Panc1 (cell line): ENCODE measurements around the gene HOXC11. TPM values are rescaled to one million over a fixed set of nuclear protein-coding genes. Genes with fewer than 3 reads are reported as not detected.

Experiments used
- ATAC-seq: fragments of 200-7000 bp; cut with Tn5 transposase; 2 replicates; pipeline ENCODE4 v1.9.1; 2020; ENCODE audit warnings: mild to moderate bottlenecking, moderate library complexity
- BruUV-seq: library from RNA; stranded (reverse); fragments of 400-500 nt; replicated peaks from 2 replicates; lab custom pipeline; 2021; lab: Mats Ljungman, UMichigan
- CTCF ChIA-PET: fragments of 300-600 bp; sonication (Branson Sonifier 250); formaldehyde crosslinking; loops from one replicate; lab custom pipeline; 2022; ENCODE audit warnings: antibody characterized with exemption; lab: Charles Lee
- POLR2A ChIA-PET: fragments of 300-600 bp; sonication (Branson Sonifier 250); formaldehyde crosslinking; loops from one replicate; lab custom pipeline; 2022; ENCODE audit warnings: antibody characterized with exemption; lab: Charles Lee
- DNase-seq: peaks from one replicate; pipeline ENCODE4 v3.0.0-alpha.2; 2010; ENCODE audit warnings: low read depth, low spot score
- H3K27ac ChIP-seq: 2 replicates; pipeline ENCODE4 v1.5.1; 2011; ENCODE audit warnings: mild to moderate bottlenecking, low read length, inconsistent platforms
- H3K27me3 ChIP-seq: fragments of 200-500 bp; sonication (Bioruptor generic); 2 replicates; pipeline ENCODE4 v1.6.0; 2014; ENCODE audit warnings: low read length, inconsistent platforms; ENCODE audit not compliant: control insufficient read depth, insufficient read depth
- H3K36me3 ChIP-seq: fragments of 200-500 bp; sonication (Bioruptor generic); 2 replicates; pipeline ENCODE4 v1.5.1; 2014; ENCODE audit warnings: inconsistent platforms, mild to moderate bottlenecking, low read length, moderate library complexity; ENCODE audit not compliant: control insufficient read depth, insufficient read depth
- H3K4me1 ChIP-seq: 2 replicates; pipeline ENCODE4 v1.5.1; 2011; ENCODE audit warnings: inconsistent platforms, mild to moderate bottlenecking, low read length, moderate library complexity; ENCODE audit not compliant: control insufficient read depth, insufficient read depth
- H3K4me3 ChIP-seq, 2 experiments: 2 replicates each; pipeline ENCODE4 v1.5.1; 2011 to 2012; ENCODE audit warnings: low read depth in 2 of 2, low read length in 2 of 2, mild to moderate bottlenecking in 2 of 2, inconsistent platforms in 1 of 2, moderate library complexity in 1 of 2
- H3K9me3 ChIP-seq: fragments of 200-500 bp; sonication (Bioruptor generic); 2 replicates; pipeline ENCODE4 v1.5.1; 2014; ENCODE audit warnings: low read depth, mild to moderate bottlenecking, inconsistent platforms, low read length, moderate library complexity; ENCODE audit not compliant: control insufficient read depth, insufficient read depth
- POLR2AphosphoS5 ChIP-seq: IDR thresholded peaks from 2 replicates; pipeline ENCODE4 v1.6.1; 2012; ENCODE audit warnings: mild to moderate bottlenecking, low read depth, low read length, moderate library complexity
- SIN3A ChIP-seq: IDR thresholded peaks from 2 replicates; pipeline ENCODE4 v1.6.1; 2012; ENCODE audit warnings: low read depth, mild to moderate bottlenecking, low read length, moderate library complexity, borderline replicate concordance; ENCODE audit not compliant: insufficient read depth
- TCF7L2 ChIP-seq: IDR thresholded peaks from 2 replicates; pipeline ENCODE4 v1.6.1; 2011; ENCODE audit warnings: mild to moderate bottlenecking, low read depth, low read length, inconsistent platforms
- in situ Hi-C: cut with HindIII; loops from 2 replicates; pipeline ENCODE4 v1.10.0; 2016; ENCODE audit warnings: low sequenced_read_pairs, low pct_unique_long_range_greater_than_20kb
- intact Hi-C: fragments of 100-400 bp; cut with micrococcal nuclease; formaldehyde crosslinking; loops from one replicate; pipeline ENCODE4 v1.10.0; 2022; ENCODE audit not compliant: unreplicated experiment
- total RNA-seq: library from RNA; stranded (reverse); gene quantifications from one replicate; pipeline ENCODE4 v1.2.1, GENCODE V29; 2021; ENCODE audit not compliant: unreplicated experiment
- TF ChIP-seq, protein P1 (sequence below), 2 experiments: IDR thresholded peaks; 2 replicates each; pipeline ENCODE4 v1.6.1; 2011 to 2012; ENCODE audit warnings: low read depth in 2 of 2, control low read depth in 1 of 2, low read length in 1 of 2, mild to moderate bottlenecking in 1 of 2, moderate library complexity in 1 of 2; ENCODE audit not compliant: insufficient read depth in 1 of 2
- TF ChIP-seq, protein P2 (sequence below): fragments of 450-650 bp; IDR thresholded peaks from 2 replicates; pipeline ENCODE4 v1.5.1; 2017; ENCODE audit warnings: mild to moderate bottlenecking

HOXC11 gene
- total RNA-seq, 1 experiment from 2014 or later = 17.0 TPM

DNA sequence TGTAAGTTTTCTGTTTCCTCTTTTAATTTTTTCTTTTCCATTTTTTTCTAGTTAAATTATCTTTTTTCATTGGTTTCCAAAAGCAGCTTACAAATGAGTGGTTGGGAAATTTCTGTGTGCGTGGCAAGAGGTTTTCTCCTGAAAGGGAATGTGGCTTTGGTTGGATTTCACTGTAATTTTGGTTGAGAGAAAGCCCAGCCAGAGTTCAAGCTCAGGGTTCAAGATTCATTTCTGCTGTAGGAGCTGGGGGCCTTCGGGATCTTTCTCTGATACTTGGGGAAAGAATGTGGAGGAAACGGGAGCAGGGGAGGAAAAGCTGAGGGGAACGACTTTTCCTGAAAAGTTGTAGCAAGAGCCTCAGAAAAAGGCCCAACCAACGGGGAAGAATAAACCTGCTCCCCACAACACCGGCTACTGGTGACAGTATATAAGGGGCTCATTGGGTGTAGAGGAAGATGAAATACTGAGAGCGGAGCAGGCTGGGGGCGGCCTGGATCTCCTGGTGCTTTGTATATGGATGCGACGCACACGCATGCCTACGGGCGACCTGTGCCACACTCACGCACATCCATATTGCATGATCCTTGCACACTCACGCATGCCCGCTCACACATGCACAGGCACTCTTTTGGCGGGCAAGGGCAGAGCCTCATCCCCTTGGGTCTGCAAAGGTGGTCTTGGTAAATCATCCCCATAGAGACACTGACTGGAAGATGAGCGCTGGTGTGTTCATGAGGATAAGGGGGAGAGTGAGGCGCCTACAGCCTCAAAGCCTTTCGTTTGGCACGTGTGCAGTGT, 14.0 kb downstream of the HOXC11 start:
- POLR2A ChIA-PET = interaction anchor here (0.6 to 1.8 kb wide), 4 partner anchors 11 to 161 kb away, joined by 3 to 9 read pairs (median 4); no protein-coding TSS in a partner anchor
- intact Hi-C loops (no loop called here), in situ Hi-C loops (no loop called here)
- Histone ChIP-seq H3K4me1 (peaks cover 9% of the 10 kb centered on the region), H3K36me3 (no peaks in the 10 kb centered on the region), H3K27me3 (no peaks in the 10 kb centered on the region), H3K9me3 (no peaks in the 10 kb centered on the region), H3K27ac (peak overlapping the region; percentile 99), H3K4me3 (peak overlapping the region; percentile 66 to 67)
- CTCF ChIA-PET = interaction anchor here (0.8 to 1.1 kb wide), 2 partner anchors 214 to 233 kb away, joined by 3 read pairs; no protein-coding TSS in a partner anchor
- ATAC-seq (no peak), DNase-seq (no peak)
- TF ChIP-seq SIN3A = no peak
- TF ChIP-seq, protein P1, sequence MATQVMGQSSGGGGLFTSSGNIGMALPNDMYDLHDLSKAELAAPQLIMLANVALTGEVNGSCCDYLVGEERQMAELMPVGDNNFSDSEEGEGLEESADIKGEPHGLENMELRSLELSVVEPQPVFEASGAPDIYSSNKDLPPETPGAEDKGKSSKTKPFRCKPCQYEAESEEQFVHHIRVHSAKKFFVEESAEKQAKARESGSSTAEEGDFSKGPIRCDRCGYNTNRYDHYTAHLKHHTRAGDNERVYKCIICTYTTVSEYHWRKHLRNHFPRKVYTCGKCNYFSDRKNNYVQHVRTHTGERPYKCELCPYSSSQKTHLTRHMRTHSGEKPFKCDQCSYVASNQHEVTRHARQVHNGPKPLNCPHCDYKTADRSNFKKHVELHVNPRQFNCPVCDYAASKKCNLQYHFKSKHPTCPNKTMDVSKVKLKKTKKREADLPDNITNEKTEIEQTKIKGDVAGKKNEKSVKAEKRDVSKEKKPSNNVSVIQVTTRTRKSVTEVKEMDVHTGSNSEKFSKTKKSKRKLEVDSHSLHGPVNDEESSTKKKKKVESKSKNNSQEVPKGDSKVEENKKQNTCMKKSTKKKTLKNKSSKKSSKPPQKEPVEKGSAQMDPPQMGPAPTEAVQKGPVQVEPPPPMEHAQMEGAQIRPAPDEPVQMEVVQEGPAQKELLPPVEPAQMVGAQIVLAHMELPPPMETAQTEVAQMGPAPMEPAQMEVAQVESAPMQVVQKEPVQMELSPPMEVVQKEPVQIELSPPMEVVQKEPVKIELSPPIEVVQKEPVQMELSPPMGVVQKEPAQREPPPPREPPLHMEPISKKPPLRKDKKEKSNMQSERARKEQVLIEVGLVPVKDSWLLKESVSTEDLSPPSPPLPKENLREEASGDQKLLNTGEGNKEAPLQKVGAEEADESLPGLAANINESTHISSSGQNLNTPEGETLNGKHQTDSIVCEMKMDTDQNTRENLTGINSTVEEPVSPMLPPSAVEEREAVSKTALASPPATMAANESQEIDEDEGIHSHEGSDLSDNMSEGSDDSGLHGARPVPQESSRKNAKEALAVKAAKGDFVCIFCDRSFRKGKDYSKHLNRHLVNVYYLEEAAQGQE (IDR thresholded peaks at IDR 0.05; ENCODE audit: insufficient read depth in 1 of 2, low read depth in 2 of 2, low read length in 1 of 2) = no peak
- TF ChIP-seq POLR2AphosphoS5 = no peak
- TF ChIP-seq, protein P2, sequence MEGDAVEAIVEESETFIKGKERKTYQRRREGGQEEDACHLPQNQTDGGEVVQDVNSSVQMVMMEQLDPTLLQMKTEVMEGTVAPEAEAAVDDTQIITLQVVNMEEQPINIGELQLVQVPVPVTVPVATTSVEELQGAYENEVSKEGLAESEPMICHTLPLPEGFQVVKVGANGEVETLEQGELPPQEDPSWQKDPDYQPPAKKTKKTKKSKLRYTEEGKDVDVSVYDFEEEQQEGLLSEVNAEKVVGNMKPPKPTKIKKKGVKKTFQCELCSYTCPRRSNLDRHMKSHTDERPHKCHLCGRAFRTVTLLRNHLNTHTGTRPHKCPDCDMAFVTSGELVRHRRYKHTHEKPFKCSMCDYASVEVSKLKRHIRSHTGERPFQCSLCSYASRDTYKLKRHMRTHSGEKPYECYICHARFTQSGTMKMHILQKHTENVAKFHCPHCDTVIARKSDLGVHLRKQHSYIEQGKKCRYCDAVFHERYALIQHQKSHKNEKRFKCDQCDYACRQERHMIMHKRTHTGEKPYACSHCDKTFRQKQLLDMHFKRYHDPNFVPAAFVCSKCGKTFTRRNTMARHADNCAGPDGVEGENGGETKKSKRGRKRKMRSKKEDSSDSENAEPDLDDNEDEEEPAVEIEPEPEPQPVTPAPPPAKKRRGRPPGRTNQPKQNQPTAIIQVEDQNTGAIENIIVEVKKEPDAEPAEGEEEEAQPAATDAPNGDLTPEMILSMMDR = no peak
- no peak; the same call in 1 of the 2 replicates for TF ChIP-seq TCF7L2
- BruUV-seq = TSS peak; percentile 37

DNA sequence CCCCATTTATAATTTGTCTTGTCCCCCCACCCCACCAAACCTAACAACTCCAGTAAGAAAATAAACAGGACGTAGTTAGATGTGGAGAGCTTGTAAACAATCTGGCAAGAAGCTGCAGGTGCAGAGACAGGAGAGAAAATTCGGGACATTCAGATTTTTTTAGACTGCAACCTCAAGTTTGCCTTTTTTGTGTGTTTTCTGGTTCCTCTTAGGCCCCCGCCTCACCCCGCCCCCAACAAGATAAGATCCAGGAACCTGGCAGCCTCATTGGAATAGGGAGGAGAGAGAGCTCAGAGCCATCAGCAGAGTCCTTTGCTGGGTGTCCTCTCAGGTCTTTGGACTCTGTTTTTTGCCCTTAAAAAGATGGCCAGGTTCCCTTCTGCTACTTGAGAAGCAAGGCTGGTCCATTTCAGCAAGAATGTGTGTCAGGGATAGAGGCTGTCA, 14.9 kb downstream of the HOXC11 start:
- no TSS peak for BruUV-seq
- Histone ChIP-seq H3K36me3 (no peaks in the 10 kb centered on the region), H3K4me1 (peaks cover 16% of the 10 kb centered on the region), H3K9me3 (no peaks in the 10 kb centered on the region), H3K4me3 (peak overlapping the region; percentile 66 to 67), H3K27me3 (no peaks in the 10 kb centered on the region), H3K27ac (peak overlapping the region; percentile 99)
- ChIA-PET CTCF (interaction anchor here (0.7 to 1.3 kb wide), 5 partner anchors 10 to 214 kb away, joined by 3 to 8 read pairs (median 5); no protein-coding TSS in a partner anchor), POLR2A (interaction anchor here (0.6 to 1.8 kb wide), 3 partner anchors 10 to 15 kb away, joined by 3 to 9 read pairs (median 4); no protein-coding TSS in a partner anchor)
- in situ Hi-C loops (no loop called here), intact Hi-C loops (no loop called here)
- TF ChIP-seq, protein P2 = no peak
- 0 out of 2 replicates have a peak, but pooled peaks have one; percentile 47 for TF ChIP-seq SIN3A
- no peak for ATAC-seq
- DNase-seq = no peak
